H1 (cell line): ENCODE data around the gene CMIP. TPM values are rescaled to one million over a fixed set of nuclear protein-coding genes. Genes with fewer than 3 reads are reported as not detected.
A peak's percentile ranks its signal among the peaks of the same experiment; 100 is the strongest.

Source experiments
- CTCF ChIA-PET: fragments of 300-600 bp; sonication (Branson Sonifier 250); formaldehyde crosslinking; loops from one replicate; lab custom pipeline; 2021; ENCODE audit not compliant: partially characterized antibody; lab: Charles Lee
- POLR2A ChIA-PET: fragments of 300-600 bp; sonication (Branson Sonifier 250); formaldehyde crosslinking; loops from one replicate; lab custom pipeline; 2021; ENCODE audit warnings: inconsistent platforms; ENCODE audit not compliant: partially characterized antibody; lab: Charles Lee
- DNase-seq, 2 experiments: peaks; one replicate each; pipeline versions ENCODE4 v3.0.0 to v3.0.0-alpha.2; 2010 to 2022; ENCODE audit warnings: low spot score in 2 of 2, low read depth in 1 of 2, mixed read lengths in 1 of 2
- FAIRE-seq: peaks from 2 replicates; lab custom pipeline; 2011; peaks lifted over from hg19 to GRCh38; lab: Jason Lieb, UNC
- H2AFZ ChIP-seq: 2 replicates; pipeline ENCODE4 v1.8.1; 2012; ENCODE audit warnings: low read length, inconsistent platforms
- H2AK5ac ChIP-seq: 2 replicates; pipeline ENCODE4 v1.6.1; 2013; ENCODE audit warnings: low read depth, low read length
- H2BK120ac ChIP-seq: replicated peaks from 2 replicates; pipeline ENCODE3; 2013; ENCODE audit warnings: low read depth, low read length, inconsistent platforms
- H2BK12ac ChIP-seq: 2 replicates; pipeline ENCODE4 v1.6.1; 2013; ENCODE audit warnings: low read depth, low read length
- H2BK15ac ChIP-seq: 2 replicates; pipeline ENCODE4 v1.6.1; 2013; ENCODE audit warnings: low read length
- H2BK20ac ChIP-seq: 2 replicates; pipeline ENCODE4 v1.6.1; 2013; ENCODE audit warnings: low read length
- H2BK5ac ChIP-seq: 2 replicates; pipeline ENCODE4 v1.6.1; 2013; ENCODE audit warnings: low read depth, low read length
- H3K14ac ChIP-seq: 2 replicates; pipeline ENCODE4 v1.6.1; 2013; ENCODE audit warnings: inconsistent platforms; ENCODE audit not compliant: insufficient read length
- H3K18ac ChIP-seq: 2 replicates; pipeline ENCODE4 v1.6.1; 2013; ENCODE audit warnings: low read length; ENCODE audit errors: extremely low read depth
- H3K23ac ChIP-seq: 2 replicates; pipeline ENCODE4 v1.6.1; 2013; ENCODE audit warnings: inconsistent platforms; ENCODE audit not compliant: insufficient read length
- H3K23me2 ChIP-seq: 2 replicates; pipeline ENCODE4 v1.6.1; 2013; ENCODE audit warnings: low read depth, low read length
- H3K27ac ChIP-seq: 2 replicates; pipeline ENCODE4 v1.6.1; 2011; ENCODE audit warnings: low read depth, low read length, inconsistent platforms
- H3K27me3 ChIP-seq, 4 experiments: replicated peaks in 1 of 4; 1 replicate in 1 of 4; 2 replicates in 3 of 4; pipeline versions ENCODE4 v1.6.1 to v1.8.1; 2011 to 2013; ENCODE audit warnings: low read length in 3 of 4, mild to moderate bottlenecking in 3 of 4, inconsistent platforms in 2 of 4, mixed read lengths in 2 of 4, moderate library complexity in 1 of 4; ENCODE audit not compliant: control insufficient read depth in 3 of 4, insufficient read depth in 3 of 4; ENCODE audit errors: extremely low read depth in 1 of 4
- H3K36me3 ChIP-seq, 4 experiments: 2 replicates each; pipeline versions ENCODE4 v1.6.1 to v1.8.1; 2011 to 2013; ENCODE audit warnings: mild to moderate bottlenecking in 4 of 4, low read length in 3 of 4, moderate library complexity in 2 of 4, control low read depth in 1 of 4, inconsistent platforms in 1 of 4; ENCODE audit not compliant: insufficient read depth in 4 of 4, control insufficient read depth in 2 of 4
- H3K4ac ChIP-seq: replicated peaks from 2 replicates; pipeline ENCODE3; 2013; ENCODE audit warnings: low read length, low read depth, mixed read lengths, inconsistent platforms; ENCODE audit not compliant: insufficient read length
- H3K4me1 ChIP-seq, 4 experiments: replicated peaks in 1 of 4; 1 replicate in 1 of 4; 2 replicates in 3 of 4; pipeline versions ENCODE4 v1.6.1 to v1.8.1; 2011 to 2013; ENCODE audit warnings: low read length in 3 of 4, inconsistent platforms in 2 of 4, mixed read lengths in 1 of 4; ENCODE audit not compliant: insufficient read depth in 4 of 4, control insufficient read depth in 3 of 4
- H3K4me2 ChIP-seq, 2 experiments: 2 replicates each; pipeline versions ENCODE4 v1.6.1 to v1.8.1; 2011 to 2013; ENCODE audit warnings: low read depth in 2 of 2, low read length in 2 of 2, control low read depth in 1 of 2, inconsistent platforms in 1 of 2, mild to moderate bottlenecking in 1 of 2; ENCODE audit not compliant: insufficient read depth in 1 of 2
- H3K4me3 ChIP-seq, 4 experiments: fragments of 200-600, 300-600 bp in 1 of 4; sonication (generic), shearing (Covaris generic), sonication (Bioruptor Twin) in 1 of 4; 2 replicates each; pipeline versions ENCODE4 v1.5.1 to v1.8.1; 2011 to 2016; ENCODE audit warnings: low read length in 4 of 4, low read depth in 3 of 4, control low read depth in 2 of 4, inconsistent platforms in 2 of 4, mild to moderate bottlenecking in 2 of 4, mixed read lengths in 1 of 4, moderate library complexity in 1 of 4; ENCODE audit not compliant: insufficient read depth in 2 of 4; ENCODE audit errors: extremely low read depth in 1 of 4
- H3K56ac ChIP-seq: replicated peaks from 2 replicates; pipeline ENCODE3; 2013; ENCODE audit warnings: low read depth, mild to moderate bottlenecking, mixed read lengths, low read length, inconsistent platforms; ENCODE audit not compliant: insufficient read length
- H3K79me1 ChIP-seq: 2 replicates; pipeline ENCODE4 v1.6.1; 2013; ENCODE audit warnings: low read depth, low read length, control low read depth
- H3K79me2 ChIP-seq, 2 experiments: 2 replicates each; pipeline versions ENCODE4 v1.6.1 to v1.8.1; 2012 to 2013; ENCODE audit warnings: low read length in 2 of 2, mild to moderate bottlenecking in 2 of 2, inconsistent platforms in 1 of 2; ENCODE audit not compliant: insufficient read depth in 2 of 2, control insufficient read depth in 1 of 2
- H3K9ac ChIP-seq, 4 experiments: replicated peaks in 1 of 4; 1 replicate in 1 of 4; 2 replicates in 3 of 4; pipeline versions ENCODE4 v1.6.1 to v1.8.1; 2011 to 2013; ENCODE audit warnings: low read depth in 3 of 4, low read length in 3 of 4, control low read depth in 2 of 4, mild to moderate bottlenecking in 2 of 4, moderate library complexity in 2 of 4, inconsistent platforms in 1 of 4; ENCODE audit errors: extremely low read depth in 1 of 4
- H3K9me3 ChIP-seq, 2 experiments: 2 replicates each; pipeline versions ENCODE4 v1.6.1 to v1.8.1; 2012 to 2013; ENCODE audit warnings: mild to moderate bottlenecking in 2 of 2, moderate library complexity in 2 of 2, control low read depth in 1 of 2, inconsistent platforms in 1 of 2, low read depth in 1 of 2, low read length in 1 of 2, mixed read lengths in 1 of 2; ENCODE audit not compliant: insufficient read depth in 2 of 2
- H4K20me1 ChIP-seq, 2 experiments: replicated peaks in 1 of 2; 2 replicates each; pipeline versions ENCODE3 to v1.8.1; 2011 to 2013; ENCODE audit warnings: inconsistent platforms in 2 of 2, low read length in 2 of 2, mild to moderate bottlenecking in 1 of 2; ENCODE audit not compliant: insufficient read depth in 2 of 2, control insufficient read depth in 1 of 2
- H4K5ac ChIP-seq: 2 replicates; pipeline ENCODE4 v1.6.1; 2013; ENCODE audit warnings: low read length, low read depth, mixed read lengths, inconsistent platforms; ENCODE audit not compliant: insufficient read length
- H4K8ac ChIP-seq: 2 replicates; pipeline ENCODE4 v1.8.0; 2013; ENCODE audit warnings: mild to moderate bottlenecking, moderate library complexity, low read length, inconsistent platforms; ENCODE audit not compliant: insufficient read depth; ENCODE audit errors: extremely low read depth
- H4K91ac ChIP-seq: replicated peaks from 2 replicates; pipeline ENCODE3; 2013; ENCODE audit warnings: low read length, mixed read lengths, inconsistent platforms; ENCODE audit not compliant: insufficient read length
- NANOG ChIP-seq: IDR thresholded peaks from 2 replicates; pipeline ENCODE4 v1.6.1; 2011; ENCODE audit warnings: low read length, low read depth, mild to moderate bottlenecking, inconsistent platforms; ENCODE audit not compliant: insufficient read depth, poor library complexity, severe bottlenecking
- SRF ChIP-seq: IDR thresholded peaks from 2 replicates; pipeline ENCODE4 v1.6.1; 2011; ENCODE audit warnings: mild to moderate bottlenecking, low read depth, low read length, moderate library complexity
- WGBS, 2 experiments: shearing (Covaris generic) in 1 of 2; methylation state at CpG; one replicate each; pipeline versions ENCODE4 v1.1.6 to v1.1.7; 2013 to 2015; ENCODE audit warnings: low lambda C conversion rate in 2 of 2, mixed read lengths in 2 of 2, inconsistent platforms in 1 of 2, low coverage in 1 of 2, missing lambda C conversion rate in 1 of 2; ENCODE audit not compliant: insufficient replicate concordance in 2 of 2, insufficient coverage in 1 of 2, insufficient read length in 1 of 2; ENCODE audit errors: extremely low coverage in 1 of 2, missing lambda C conversion rate in 1 of 2; 5-methylcytosine and 5-hydroxymethylcytosine counted together
- polyA plus RNA-seq, 7 experiments: library from polyadenylated mRNA; depleted of rRNA in 3 of 7; stranded (reverse) in 5 of 7; unstranded in 2 of 7; fragments of >200 nt in 5 of 7; fragments of 200-250 nt in 2 of 7; gene quantifications; 1 replicate in 5 of 7; 2 replicates in 1 of 7; 4 replicates in 1 of 7; pipeline versions ENCODE4 v1.2.1 to v1.2.3, GENCODE V29; 2011 to 2013; ENCODE audit warnings: missing spikeins in 2 of 7, mixed read lengths in 2 of 7
- total RNA-seq: library from RNA; stranded (reverse); fragmentation: NEBNext Ultra II Directional; extraction: Animal tissue kit (Norgen Biotek cat#: 25700); gene quantifications from 2 replicates; pipeline ENCODE4 v1.2.1, GENCODE V29; 2021

Gene CMIP
- total and polyA plus RNA-seq, 2 of the 8 experiments (the other 6 are each of a cell fraction or from before 2014, with no cell fraction given): 7.9 to 53.2 TPM

DNA sequence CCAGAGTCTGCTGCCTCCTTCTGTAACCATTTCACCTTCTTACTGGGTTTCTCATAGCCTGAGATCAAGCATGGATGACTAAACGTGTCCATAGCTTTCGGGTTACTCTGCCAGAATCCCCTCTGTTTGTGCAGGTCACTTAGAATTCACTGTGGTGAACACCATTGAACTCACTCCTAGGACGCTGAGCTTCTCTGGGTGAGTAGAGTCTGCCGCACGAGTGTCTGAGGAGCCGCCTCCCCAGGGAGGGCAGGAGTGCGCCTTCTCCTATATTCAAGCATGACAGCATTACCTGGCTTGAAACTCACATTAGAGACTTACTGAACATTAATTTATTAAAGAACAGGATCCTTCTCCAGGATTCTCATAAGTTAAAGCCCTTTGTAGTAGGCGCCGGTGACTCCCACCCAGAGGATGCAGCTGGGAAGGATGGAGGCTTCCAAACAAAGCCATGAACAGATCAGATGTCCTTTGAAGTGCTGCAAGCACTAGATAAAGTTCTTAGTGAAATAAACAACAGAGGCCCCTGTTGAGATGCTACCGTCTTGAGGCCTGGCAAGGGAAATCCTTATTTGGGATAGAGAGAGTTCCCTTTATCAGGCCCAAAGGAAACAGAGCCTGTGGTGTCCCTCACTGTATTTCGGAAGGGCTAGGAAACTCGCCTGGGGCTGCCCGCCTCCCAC, 189.9 kb downstream of the CMIP start:
- H3K23me2 ChIP-seq: no peaks in the 10 kb centered on the region
- no peak overlapping the region for H3K4me3 ChIP-seq
- H2BK5ac ChIP-seq: no peak overlapping the region
- H3K9me3 ChIP-seq: no peaks in the 10 kb centered on the region
- no peak overlapping the region for H3K27ac ChIP-seq
- H2BK15ac ChIP-seq: no peak overlapping the region
- 79% methylated on average over 13 of the region's 13 CpGs; no CpG with 5 or more reads in 1 of the 2 experiments for WGBS, 2 experiments
- no peak overlapping the region for H2BK20ac ChIP-seq
- no peak overlapping the region for H3K18ac ChIP-seq
- ChIA-PET POLR2A (interaction anchor here (1.0 to 1.7 kb wide), 2 partner anchors 13 to 95 kb away, joined by 3 read pairs; no protein-coding TSS in a partner anchor), CTCF (interaction anchor here (0.7 to 3.3 kb wide), 14 partner anchors 10 to 225 kb away, joined by 3 to 15 read pairs (median 4); no protein-coding TSS in a partner anchor)
- DNase-seq (no peak), FAIRE-seq (no peak)
- H4K8ac ChIP-seq: no peak overlapping the region
- H3K4me1 ChIP-seq: peaks cover 8 to 45% (median 16%) of the 10 kb centered on the region in 4 experiments
- H2AK5ac ChIP-seq: no peak overlapping the region
- H2BK120ac ChIP-seq: no peak overlapping the region
- H2BK12ac ChIP-seq: no peak overlapping the region
- no peak overlapping the region for H3K9ac ChIP-seq
- peaks cover 3 to 6% of the 10 kb centered on the region in 2 experiments for H4K20me1 ChIP-seq
- no peak overlapping the region for H4K91ac ChIP-seq
- no peak overlapping the region for H3K4ac ChIP-seq
- H3K36me3 ChIP-seq: no peaks in the 10 kb centered on the region
- H3K23ac ChIP-seq: no peak overlapping the region
- TF ChIP-seq NANOG (no peak), SRF (peak; percentile 48; the same call in 1 of the 2 replicates)
- H2AFZ ChIP-seq: no peak overlapping the region
- peaks cover 3% of the 10 kb centered on the region; the same call in 1 of the 2 replicates for H3K79me1 ChIP-seq
- no peaks in the 10 kb centered on the region for H3K27me3 ChIP-seq
- no peak overlapping the region for H3K56ac ChIP-seq
- no peak overlapping the region for H3K14ac ChIP-seq
- H3K4me2 ChIP-seq: peak overlapping the region in 1 of 2 experiments; percentile 7; a peak in 2 of 4 replicates
- H4K5ac ChIP-seq: no peak overlapping the region
- H3K79me2 ChIP-seq: peaks cover 0 to 15% of the 10 kb centered on the region in 2 experiments; a peak in 1 of 4 replicates
